Stimulated activated naive CD8-positive, alpha-beta T cell treated with anti-CD3 and anti-CD28 coated beads, Interleukin-15, Interleukin-2, amounts not matched to agents 100 U/mL and 50 U/mL, for 24 hours (primary cell): ENCODE results near the gene TBC1D13.
"Not testable (repeated sequence)": the region's sequence is repeated elsewhere in the genome, so short reads cannot be mapped to it uniquely, and the experiment has no call there.

ENCODE experiments used
- ATAC-seq: fragments of 150-1000 bp; cut with Tn5 transposase; one replicate; pipeline ENCODE4 v1.10.0; 2021
- DNase-seq: peaks from one replicate; pipeline ENCODE4 v3.0.0; 2021

TBC1D13 gene

DNA sequence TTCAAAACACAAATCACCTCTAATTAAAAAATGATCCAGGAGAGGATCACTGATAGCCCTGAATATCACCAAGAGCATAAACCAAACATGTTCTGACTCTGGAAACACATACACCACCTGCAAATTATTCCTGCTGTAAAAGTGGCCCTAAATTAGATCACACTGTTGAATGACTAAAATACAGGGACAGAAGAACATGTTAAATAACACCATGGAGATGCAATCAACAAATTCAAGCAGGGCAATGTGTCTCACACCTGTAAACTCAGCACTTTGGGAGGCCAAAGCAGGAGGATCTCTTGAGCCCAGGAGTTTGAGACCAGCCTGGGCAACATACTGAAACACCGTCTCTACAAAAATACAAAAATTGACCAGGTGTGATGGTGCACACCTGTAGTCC, 60.8 kb downstream of the TBC1D13 start:
- no peak for DNase-seq
- no peak for ATAC-seq

DNA sequence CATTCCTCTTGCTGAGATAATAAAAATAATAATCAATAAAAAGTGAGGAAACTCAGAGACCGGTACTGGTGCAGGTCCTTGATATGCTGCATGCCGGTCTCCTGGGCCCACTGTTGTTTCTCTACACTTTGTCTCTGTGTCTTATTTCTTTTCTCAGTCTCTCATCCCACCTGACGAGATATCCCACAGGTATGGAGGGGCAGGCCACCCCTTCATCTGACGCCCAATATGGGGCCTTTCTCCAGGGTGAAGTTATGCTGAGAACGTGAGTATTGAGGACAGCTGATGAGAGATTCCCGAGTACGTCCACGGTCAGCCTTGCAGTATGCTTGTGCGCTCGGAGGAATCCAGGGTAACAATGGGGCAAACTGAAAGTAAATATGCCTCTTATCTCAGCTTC, 64.0 kb downstream of the TBC1D13 start:
- ATAC-seq: not testable (repeated sequence)

DNA sequence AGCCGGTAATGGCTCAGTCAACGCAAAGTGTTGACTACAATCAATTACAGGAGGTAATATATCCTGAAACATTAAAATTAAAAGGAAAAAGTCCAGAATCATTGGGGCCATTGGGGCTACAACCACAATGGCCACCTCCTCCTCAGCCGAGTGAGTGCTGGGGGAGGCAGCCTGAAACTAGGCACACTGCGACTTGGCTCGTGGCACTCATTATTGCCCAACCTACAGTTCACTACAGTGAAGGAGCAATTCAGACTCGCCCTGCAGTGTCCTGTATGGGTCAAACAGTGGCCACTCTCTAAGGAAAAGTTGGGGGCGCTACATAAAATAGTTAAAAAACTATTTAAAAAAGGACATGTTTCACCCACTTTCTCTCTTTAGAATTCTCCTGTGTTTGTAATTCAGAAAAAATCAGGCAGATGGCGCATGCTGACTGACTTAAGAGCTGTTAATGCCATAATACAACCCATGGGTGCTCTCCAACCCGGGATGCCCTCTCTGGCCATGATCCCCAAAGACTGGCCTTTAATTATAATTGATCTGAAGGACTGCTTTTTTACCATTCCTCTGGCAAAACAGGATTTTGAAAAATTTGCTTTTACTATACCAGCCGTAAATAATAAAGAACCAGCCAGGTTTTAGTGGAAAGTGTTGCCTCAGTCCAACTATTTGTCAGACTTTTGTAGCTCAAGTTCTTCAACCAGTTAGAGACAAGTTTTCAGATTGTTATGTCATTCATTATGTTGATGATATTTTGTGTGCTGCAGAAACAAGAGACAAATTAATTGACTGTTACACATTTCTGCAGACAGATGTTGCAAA, 64.9 kb downstream of the TBC1D13 start:
- ATAC-seq, DNase-seq: not testable (repeated sequence)

More for the DNA sequence above, 64.0 kb downstream of the TBC1D13 start:
- not testable (repeated sequence) for DNase-seq

DNA sequence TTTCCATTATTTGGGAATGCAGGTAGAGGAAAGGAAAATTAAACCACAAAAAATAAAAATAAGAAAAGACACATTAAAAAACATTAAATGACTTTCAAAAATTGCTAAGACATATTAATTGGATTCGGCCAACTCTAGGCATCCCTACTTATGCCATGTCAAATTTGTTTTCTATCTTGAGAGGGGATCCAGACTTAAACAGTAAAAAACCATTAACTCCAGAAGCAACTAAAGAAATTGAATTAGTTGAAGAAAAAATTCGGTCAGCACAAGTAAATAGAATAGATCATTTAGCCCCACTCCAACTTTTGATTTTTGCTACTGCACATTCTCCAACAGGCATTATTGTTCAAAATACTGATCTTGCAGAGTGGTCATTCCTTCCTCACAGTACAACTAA, 65.6 kb downstream of the TBC1D13 start:
- ATAC-seq, DNase-seq: not testable (repeated sequence)

DNA sequence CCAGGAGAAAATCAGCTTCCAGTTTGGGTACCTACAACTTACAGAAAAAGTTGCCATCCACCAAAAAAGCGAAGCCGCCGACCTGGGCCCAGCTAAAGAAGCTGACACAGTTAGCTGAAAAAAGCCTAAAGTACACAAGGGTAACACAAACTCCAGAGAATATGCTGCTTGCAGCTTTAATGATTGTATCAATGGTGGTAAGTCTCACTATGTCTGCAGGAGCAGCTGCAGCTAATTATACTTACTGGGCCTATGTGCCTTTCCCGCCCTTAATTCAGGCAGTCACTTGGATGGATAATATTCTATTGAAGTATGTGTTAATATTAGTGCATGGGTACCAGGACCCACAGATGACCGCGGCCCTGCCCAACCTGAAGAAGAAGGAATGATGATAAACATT, 67.4 kb downstream of the TBC1D13 start:
- ATAC-seq, DNase-seq: not testable (repeated sequence)

DNA sequence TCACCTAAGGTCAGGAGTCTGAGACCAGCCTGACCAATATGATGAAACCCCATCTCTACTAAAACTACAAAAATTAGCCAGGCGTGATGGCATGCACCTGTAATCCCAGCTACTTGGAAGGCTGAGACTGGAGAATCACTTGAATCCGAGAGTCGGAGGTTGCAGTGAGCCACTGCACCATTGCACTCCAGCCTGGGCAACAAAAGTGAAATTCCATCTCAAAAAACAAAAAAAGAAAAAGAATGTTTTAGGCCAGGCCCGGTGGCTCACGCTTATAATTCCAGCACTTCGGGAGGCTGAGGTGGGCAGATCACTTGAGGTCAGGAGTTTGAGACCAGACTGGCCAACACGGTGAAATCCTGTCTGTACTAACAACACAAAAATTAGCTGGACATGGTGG, 71.4 kb downstream of the TBC1D13 start:
- not testable (repeated sequence) for DNase-seq, ATAC-seq
